ENCODE results near the gene GJB6. TPM values are rescaled to one million over a fixed set of nuclear protein-coding genes. Genes with fewer than 3 reads are reported as not detected.

The GJB6 gene
- total RNA-seq, 1 donor from 2014 or later = not detected

GRCh38 chr13:20254076-20254475, 22.0 kb upstream of the GJB6 start:
- peaks cover 4% of the 10 kb centered on the region for H3K27me3 Mint-ChIP-seq (ENCODE audit: low read depth)
- DNase-seq (ENCODE audit: low read depth, low spot score) = no peak
- H3K27ac Mint-ChIP-seq (ENCODE audit: unreplicated experiment) = no peak overlapping the region
- no peak overlapping the region for H3K4me3 Mint-ChIP-seq
- TF ChIP-seq CTCF (conservative IDR thresholded peaks at IDR 0.05) = no peak
- peaks cover 5% of the 10 kb centered on the region for H3K9me3 Mint-ChIP-seq
- no peaks in the 10 kb centered on the region for H3K36me3 Mint-ChIP-seq (ENCODE audit: low read depth)
- H3K4me1 Mint-ChIP-seq = no peaks in the 10 kb centered on the region

DNA sequence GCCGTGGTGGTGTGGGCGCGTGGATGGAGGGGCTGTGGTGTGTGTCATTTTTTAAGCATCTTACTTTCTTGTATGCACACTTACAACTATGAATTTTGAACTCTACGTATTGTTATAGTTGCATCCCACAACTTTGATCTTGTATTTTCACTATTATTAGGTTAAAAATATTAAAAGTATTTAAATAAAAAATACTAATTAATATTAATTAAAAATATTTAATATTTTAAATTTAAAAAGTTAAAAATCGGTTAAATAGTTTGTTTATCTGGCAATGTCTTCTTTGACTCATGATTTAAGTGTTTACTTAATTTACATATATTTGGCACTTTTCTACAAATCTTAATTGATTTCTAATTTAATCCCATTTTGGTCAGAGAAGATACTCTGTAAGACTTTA, 17.8 kb upstream of the GJB6 start:
- Mint-ChIP-seq H3K27ac (ENCODE audit: unreplicated experiment) (no peak overlapping the region), H3K4me3 (no peak overlapping the region), H3K27me3 (ENCODE audit: low read depth) (no peaks in the 10 kb centered on the region), H3K36me3 (ENCODE audit: low read depth) (no peaks in the 10 kb centered on the region), H3K9me3 (no peaks in the 10 kb centered on the region), H3K4me1 (no peaks in the 10 kb centered on the region)
- no peak for DNase-seq (ENCODE audit: low read depth, low spot score)
- TF ChIP-seq CTCF (conservative IDR thresholded peaks at IDR 0.05) = no peak

DNA sequence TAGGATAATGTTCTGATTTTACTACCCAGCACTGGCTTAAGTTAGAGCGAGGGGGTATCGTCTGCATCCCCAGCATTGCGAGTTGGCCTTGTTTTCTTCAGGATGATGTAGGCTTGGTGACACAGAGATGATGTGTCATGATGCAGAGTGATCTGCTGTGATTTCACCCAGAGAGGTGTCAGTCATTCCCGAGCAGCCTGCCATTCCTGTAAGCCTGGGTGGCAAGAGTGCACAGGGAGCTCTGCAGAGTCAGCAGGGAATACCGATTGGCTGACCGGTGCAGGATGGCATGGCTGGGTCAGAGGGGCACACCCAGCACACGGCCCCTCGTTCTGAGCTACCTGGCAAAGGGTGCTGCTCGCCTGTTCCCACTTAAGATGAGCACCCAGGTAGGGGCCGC, 15.8 kb upstream of the GJB6 start:
- Mint-ChIP-seq H3K27me3 (ENCODE audit: low read depth) (peaks cover 6% of the 10 kb centered on the region), H3K27ac (ENCODE audit: unreplicated experiment) (no peak overlapping the region), H3K4me1 (no peaks in the 10 kb centered on the region), H3K4me3 (no peak overlapping the region), H3K36me3 (ENCODE audit: low read depth) (peaks cover 2% of the 10 kb centered on the region), H3K9me3 (peaks cover 2% of the 10 kb centered on the region)
- TF ChIP-seq CTCF (conservative IDR thresholded peaks at IDR 0.05) = no peak
- no peak for DNase-seq (ENCODE audit: low read depth, low spot score)

GRCh38 chr13:20247403-20247802, 15.3 kb upstream of the GJB6 start:
- Mint-ChIP-seq H3K27me3 (ENCODE audit: low read depth) (peaks cover 6% of the 10 kb centered on the region), H3K36me3 (ENCODE audit: low read depth) (peaks cover 2% of the 10 kb centered on the region), H3K27ac (ENCODE audit: unreplicated experiment) (no peak overlapping the region), H3K9me3 (peaks cover 4% of the 10 kb centered on the region), H3K4me1 (no peaks in the 10 kb centered on the region), H3K4me3 (no peak overlapping the region)
- no peak for DNase-seq (ENCODE audit: low read depth, low spot score)
- no peak for TF ChIP-seq CTCF (conservative IDR thresholded peaks at IDR 0.05)

DNA sequence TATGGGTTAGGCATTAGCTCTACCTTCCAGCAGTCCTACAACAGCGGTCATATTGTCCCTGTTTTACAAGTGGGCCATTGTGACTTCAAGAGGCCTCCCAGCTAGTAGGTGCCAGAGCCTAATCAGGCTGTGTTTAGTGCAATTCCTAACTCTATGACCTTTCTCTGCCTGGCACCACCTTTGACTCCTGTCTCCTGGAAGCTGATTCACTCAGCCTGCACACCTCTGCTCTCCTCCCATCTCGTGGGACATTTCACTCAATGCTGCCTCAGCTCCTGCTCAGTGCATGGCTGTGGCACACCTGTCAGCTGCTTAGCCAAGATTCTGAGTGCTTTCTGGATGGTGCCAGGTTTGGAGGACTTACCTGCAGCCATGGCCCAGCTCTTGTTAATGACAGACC, 9.5 kb upstream of the GJB6 start:
- no peak for TF ChIP-seq CTCF (conservative IDR thresholded peaks at IDR 0.05)
- DNase-seq (ENCODE audit: low read depth, low spot score) = no peak
- Mint-ChIP-seq H3K9me3 (peaks cover 4% of the 10 kb centered on the region), H3K27me3 (ENCODE audit: low read depth) (peaks cover 17% of the 10 kb centered on the region), H3K27ac (ENCODE audit: unreplicated experiment) (no peak overlapping the region), H3K36me3 (ENCODE audit: low read depth) (peaks cover 2% of the 10 kb centered on the region), H3K4me1 (no peaks in the 10 kb centered on the region), H3K4me3 (no peak overlapping the region)

DNA sequence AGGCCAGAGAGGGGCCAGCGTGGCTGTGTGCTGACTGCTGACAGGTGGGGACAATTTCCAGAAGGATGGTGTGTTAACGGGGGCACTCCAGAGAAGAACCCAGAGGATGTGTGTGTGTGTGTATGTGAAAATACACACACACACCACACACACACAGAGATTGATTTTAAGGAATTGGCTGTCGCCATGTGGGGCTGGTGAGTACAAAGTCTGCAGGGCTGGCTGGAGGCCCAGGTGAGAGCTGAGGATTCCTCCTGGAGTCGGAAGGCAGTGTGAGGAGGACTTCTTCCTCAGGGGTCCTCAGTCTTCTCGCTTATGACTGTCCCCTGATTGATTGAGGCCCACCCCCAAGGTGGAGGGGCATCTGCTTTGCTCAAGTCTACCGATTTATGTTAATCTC, 7.6 kb upstream of the GJB6 start:
- no peaks in the 10 kb centered on the region for H3K4me1 Mint-ChIP-seq
- no peak overlapping the region for H3K4me3 Mint-ChIP-seq
- peaks cover 1% of the 10 kb centered on the region for H3K36me3 Mint-ChIP-seq (ENCODE audit: low read depth)
- no peak for DNase-seq (ENCODE audit: low read depth, low spot score)
- peaks cover 4% of the 10 kb centered on the region for H3K9me3 Mint-ChIP-seq
- H3K27ac Mint-ChIP-seq (ENCODE audit: unreplicated experiment) = no peak overlapping the region
- no peak for TF ChIP-seq CTCF (conservative IDR thresholded peaks at IDR 0.05)
- H3K27me3 Mint-ChIP-seq (ENCODE audit: low read depth) = peaks cover 31% of the 10 kb centered on the region
